ENCODE results near the gene SKI.
"Not testable (repeated sequence)": the region's sequence is repeated elsewhere in the genome, so short reads cannot be mapped to it uniquely, and the experiment has no call there.

Gene SKI

GRCh38 chr1:2231532-2232254 lies 3.6 kb downstream of the SKI start:
- DNase-seq, result peak; percentile 81

- no peak for DNase-seq
Observed at GRCh38 chr1:2232255-2232915, 4.3 kb downstream of the SKI start.

GRCh38 chr1:2232916-2233438 lies 4.9 kb downstream of the SKI start:
- DNase-seq, result no peak

- DNase-seq, result no peak
Observed at GRCh38 chr1:2233468-2233867, 5.3 kb downstream of the SKI start.

- peak; percentile 81 for DNase-seq
Observed at GRCh38 chr1:2233997-2234761, 6.1 kb downstream of the SKI start.

- peak; percentile 36 for DNase-seq
Observed at GRCh38 chr1:2234762-2235113, 6.6 kb downstream of the SKI start.

GRCh38 chr1:2235300-2235998 lies 7.3 kb downstream of the SKI start:
- no peak for DNase-seq

- DNase-seq, result peak; percentile 66
Observed at GRCh38 chr1:2236695-2237677, 8.9 kb downstream of the SKI start.

- DNase-seq, result no peak
Observed at GRCh38 chr1:2237773-2238172, 9.7 kb downstream of the SKI start.

GRCh38 chr1:2238361-2239012 lies 10.4 kb downstream of the SKI start:
- DNase-seq, result no peak

GRCh38 chr1:2239013-2239370 lies 10.9 kb downstream of the SKI start:
- DNase-seq, result no peak

GRCh38 chr1:2239384-2239985 lies 11.4 kb downstream of the SKI start:
- no peak for DNase-seq

GRCh38 chr1:2240270-2241156 lies 12.4 kb downstream of the SKI start:
- peak; percentile 52 for DNase-seq

- DNase-seq, result no peak
Observed at GRCh38 chr1:2241820-2242219, 13.7 kb downstream of the SKI start.

GRCh38 chr1:2242814-2243725 lies 15.0 kb downstream of the SKI start:
- no peak for DNase-seq

- not testable (repeated sequence) for DNase-seq
Observed at GRCh38 chr1:2247045-2247394, 18.9 kb downstream of the SKI start.

GRCh38 chr1:2247760-2248126 lies 19.6 kb downstream of the SKI start:
- no peak for DNase-seq

- DNase-seq, result no peak
Observed at GRCh38 chr1:2248127-2248826, 20.2 kb downstream of the SKI start.
